A673 (cell line): Measurements from ENCODE around the gene FOXO3. TPM values are rescaled to one million over a fixed set of nuclear protein-coding genes. Genes with fewer than 3 reads are reported as not detected.

Source experiments
- BruUV-seq: library from RNA; stranded (reverse); fragments of 400-500 nt; replicated peaks from 2 replicates; lab custom pipeline; 2021; lab: Mats Ljungman, UMichigan
- CTCF ChIA-PET: fragments of 300-600 bp; sonication (Branson Sonifier 250); formaldehyde crosslinking; loops from one replicate; lab custom pipeline; 2022; ENCODE audit warnings: antibody characterized with exemption; lab: Charles Lee
- POLR2A ChIA-PET: fragments of 300-600 bp; sonication (Branson Sonifier 250); formaldehyde crosslinking; loops from one replicate; lab custom pipeline; 2022; ENCODE audit warnings: antibody characterized with exemption; ENCODE audit not compliant: low non-redundant PET; lab: Charles Lee
- DNase-seq: peaks from one replicate; pipeline ENCODE4 v3.0.0-alpha.2; 2015; ENCODE audit warnings: low spot score
- H3K27ac ChIP-seq: fragments of 200-600 bp; sonication (generic); 2 replicates; pipeline ENCODE4 v1.5.1; 2016; ENCODE audit warnings: mixed run types, low read depth, mild to moderate bottlenecking, mixed read lengths, antibody characterized with exemption, low read length; ENCODE audit not compliant: poor library complexity, severe bottlenecking
- H3K27me3 ChIP-seq: fragments of 200-600 bp; sonication (generic); replicated peaks from 2 replicates; pipeline ENCODE4 v1.6.1; 2017; ENCODE audit warnings: mixed run types, low read depth, mild to moderate bottlenecking, mixed read lengths, antibody characterized with exemption, low read length; ENCODE audit not compliant: insufficient read depth, poor library complexity
- H3K36me3 ChIP-seq: fragments of 200-600 bp; sonication (generic); 2 replicates; pipeline ENCODE4 v1.6.1; 2016; ENCODE audit warnings: mixed run types, mild to moderate bottlenecking, mixed read lengths, antibody characterized with exemption, low read length; ENCODE audit not compliant: insufficient read depth, poor library complexity, severe bottlenecking
- H3K4me1 ChIP-seq: fragments of 200-600 bp; sonication (generic); 2 replicates; pipeline ENCODE4 v1.6.1; 2017; ENCODE audit warnings: mixed run types, mild to moderate bottlenecking, mixed read lengths, antibody characterized with exemption, low read length; ENCODE audit not compliant: insufficient read depth, poor library complexity, severe bottlenecking
- H3K4me3 ChIP-seq: fragments of 200-600 bp; sonication (generic); 2 replicates; pipeline ENCODE4 v1.5.1; 2016; ENCODE audit warnings: low read depth, mixed run types, mild to moderate bottlenecking, mixed read lengths, low read length; ENCODE audit not compliant: poor library complexity, severe bottlenecking
- H3K9me3 ChIP-seq: fragments of 200-600 bp; sonication (generic); 2 replicates; pipeline ENCODE4 v1.6.1; 2016; ENCODE audit warnings: mixed run types, low read depth, mild to moderate bottlenecking, mixed read lengths, antibody characterized with exemption, low read length; ENCODE audit not compliant: poor library complexity, severe bottlenecking
- EZH2 ChIP-seq: fragments of 200-600 bp; sonication (generic); IDR thresholded peaks from 2 replicates; pipeline ENCODE4 v1.6.1; 2017; ENCODE audit warnings: borderline replicate concordance, low read depth, mild to moderate bottlenecking, mixed read lengths, antibody characterized with exemption, low read length; ENCODE audit not compliant: poor library complexity, severe bottlenecking
- intact Hi-C: fragments of 100-400 bp; cut with micrococcal nuclease; formaldehyde crosslinking; loops from one replicate; pipeline ENCODE4 v1.10.0; 2022; ENCODE audit not compliant: unreplicated experiment
- total RNA-seq: library from RNA; stranded (reverse); gene quantifications from 2 replicates; pipeline ENCODE4 v1.2.3, GENCODE V29; 2021
- TF ChIP-seq, protein P1 (sequence below): fragments of 300-800, 200-600 bp; sonication (generic); conservative IDR thresholded peaks from 2 replicates; pipeline ENCODE4 v1.5.1; 2017; ENCODE audit warnings: low read depth, mild to moderate bottlenecking, antibody characterized with exemption, low read length, moderate library complexity, mixed read lengths

Gene FOXO3
- total RNA-seq, 1 experiment from 2014 or later = 16.8 TPM

DNA sequence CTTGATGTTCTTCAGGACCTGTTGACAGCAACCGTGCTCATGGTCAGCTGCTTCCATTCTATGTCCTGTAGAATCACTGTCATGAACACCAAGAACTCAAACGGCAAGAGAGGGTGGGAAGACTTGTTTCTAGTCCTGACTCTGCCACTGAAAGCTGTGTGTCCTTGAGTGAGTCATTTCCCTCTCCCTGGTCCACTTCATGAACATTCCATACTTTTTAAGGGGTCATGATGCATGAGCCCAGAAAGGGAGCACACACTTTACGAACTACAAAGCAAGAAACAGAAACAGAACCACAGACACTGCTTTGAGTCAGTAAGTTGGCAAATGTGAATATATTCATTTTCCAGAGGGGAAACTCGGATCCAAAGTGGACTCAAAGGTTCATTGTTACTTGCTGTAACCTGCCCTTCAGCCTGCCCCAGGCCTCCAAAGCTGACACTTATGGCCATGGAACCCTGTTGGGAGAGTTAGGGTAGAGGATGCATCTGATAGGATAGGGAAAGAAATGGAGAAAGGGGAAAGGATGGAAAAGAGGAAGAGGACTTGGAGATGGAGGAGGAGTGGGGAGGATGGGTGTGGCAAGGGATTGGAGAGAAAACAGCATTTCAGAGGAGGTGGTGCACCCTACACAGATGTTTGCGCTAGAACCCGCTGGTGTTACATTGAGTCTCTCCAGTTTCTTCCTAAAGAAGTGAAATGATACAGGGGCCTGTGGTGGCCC, 129.8 kb downstream of the FOXO3 start:
- H3K4me1 ChIP-seq = no peaks in the 10 kb centered on the region
- no TSS peak for BruUV-seq
- H3K9me3 ChIP-seq = no peaks in the 10 kb centered on the region
- ChIA-PET POLR2A (no interaction called here), CTCF (no interaction called here)
- no peak overlapping the region for H3K27ac ChIP-seq
- H3K4me3 ChIP-seq = no peak overlapping the region
- no peak for DNase-seq
- no peaks in the 10 kb centered on the region for H3K27me3 ChIP-seq
- H3K36me3 ChIP-seq = no peaks in the 10 kb centered on the region
- intact Hi-C loops = no loop called here
- no peak for TF ChIP-seq EZH2
- TF ChIP-seq, protein P1, sequence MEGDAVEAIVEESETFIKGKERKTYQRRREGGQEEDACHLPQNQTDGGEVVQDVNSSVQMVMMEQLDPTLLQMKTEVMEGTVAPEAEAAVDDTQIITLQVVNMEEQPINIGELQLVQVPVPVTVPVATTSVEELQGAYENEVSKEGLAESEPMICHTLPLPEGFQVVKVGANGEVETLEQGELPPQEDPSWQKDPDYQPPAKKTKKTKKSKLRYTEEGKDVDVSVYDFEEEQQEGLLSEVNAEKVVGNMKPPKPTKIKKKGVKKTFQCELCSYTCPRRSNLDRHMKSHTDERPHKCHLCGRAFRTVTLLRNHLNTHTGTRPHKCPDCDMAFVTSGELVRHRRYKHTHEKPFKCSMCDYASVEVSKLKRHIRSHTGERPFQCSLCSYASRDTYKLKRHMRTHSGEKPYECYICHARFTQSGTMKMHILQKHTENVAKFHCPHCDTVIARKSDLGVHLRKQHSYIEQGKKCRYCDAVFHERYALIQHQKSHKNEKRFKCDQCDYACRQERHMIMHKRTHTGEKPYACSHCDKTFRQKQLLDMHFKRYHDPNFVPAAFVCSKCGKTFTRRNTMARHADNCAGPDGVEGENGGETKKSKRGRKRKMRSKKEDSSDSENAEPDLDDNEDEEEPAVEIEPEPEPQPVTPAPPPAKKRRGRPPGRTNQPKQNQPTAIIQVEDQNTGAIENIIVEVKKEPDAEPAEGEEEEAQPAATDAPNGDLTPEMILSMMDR = no peak

DNA sequence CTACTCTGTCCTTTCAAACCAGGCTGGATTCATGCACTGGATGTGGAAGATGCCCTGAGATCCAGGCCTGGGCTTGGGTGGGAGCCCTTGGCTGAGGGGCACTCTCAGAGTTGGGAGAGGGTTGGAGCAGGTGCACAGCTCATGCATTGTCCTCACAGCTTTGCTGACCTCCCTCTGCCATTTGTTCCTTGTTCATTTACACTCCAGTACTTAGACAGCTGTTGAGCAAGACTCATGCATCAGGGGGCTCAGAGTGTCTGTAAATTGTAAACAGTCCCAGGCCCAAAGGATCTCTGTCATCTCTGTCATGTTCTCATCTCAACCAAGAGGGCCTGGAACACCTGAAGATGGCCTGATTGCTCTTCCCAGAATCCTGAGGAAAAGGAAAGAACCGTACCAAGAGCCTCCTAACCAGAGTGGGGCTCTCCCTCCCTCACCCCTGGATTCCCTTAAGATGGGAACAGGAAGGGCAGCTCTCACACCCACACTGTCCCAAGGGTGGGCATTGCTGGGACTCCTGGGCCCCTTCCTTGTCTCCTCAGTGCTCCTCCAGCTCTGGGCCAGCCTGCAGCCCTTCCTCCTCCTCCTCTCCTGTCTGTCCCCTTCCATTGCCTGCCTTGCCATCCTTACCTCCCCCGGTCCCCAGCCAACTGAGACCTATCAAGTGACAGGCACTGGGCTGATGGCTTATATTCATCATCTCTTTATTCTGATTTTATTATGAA, 132.9 kb downstream of the FOXO3 start:
- no peaks in the 10 kb centered on the region for H3K9me3 ChIP-seq
- POLR2A ChIA-PET = no interaction called here

DNA sequence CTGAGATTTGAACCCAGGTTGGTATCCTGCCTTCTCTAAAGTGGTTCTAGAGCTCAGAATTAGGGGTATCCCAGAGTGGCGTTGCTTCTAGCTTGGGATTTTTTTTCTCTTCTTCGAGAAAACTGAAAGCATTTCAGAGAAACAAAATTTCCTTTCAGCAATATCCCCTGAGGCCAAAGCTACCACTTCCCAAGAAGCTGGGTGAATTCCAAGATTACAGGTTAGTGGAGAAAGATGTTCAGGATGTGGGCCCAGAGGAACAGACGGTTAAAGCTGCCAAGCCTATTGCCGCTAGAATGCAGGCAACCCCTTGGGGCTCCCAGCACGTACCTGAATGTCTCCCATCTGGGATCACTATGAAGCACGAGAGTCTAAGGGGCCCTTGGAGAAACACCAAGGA, 134.1 kb downstream of the FOXO3 start:
- H3K9me3 ChIP-seq = no peaks in the 10 kb centered on the region
- intact Hi-C loops = no loop called here
- ChIA-PET CTCF (no interaction called here), POLR2A (no interaction called here)
- no TSS peak for BruUV-seq
- H3K27me3 ChIP-seq = no peaks in the 10 kb centered on the region
- no peak overlapping the region for H3K27ac ChIP-seq
- H3K36me3 ChIP-seq = no peaks in the 10 kb centered on the region
- H3K4me1 ChIP-seq = peaks cover 9% of the 10 kb centered on the region
- H3K4me3 ChIP-seq = no peak overlapping the region
- TF ChIP-seq, protein P1 = no peak
- no peak for TF ChIP-seq EZH2
- DNase-seq = no peak

More for the DNA sequence above, 132.9 kb downstream of the FOXO3 start:
- CTCF ChIA-PET = no interaction called here
- intact Hi-C loops = no loop called here
- no peak for DNase-seq
- no peak overlapping the region for H3K27ac ChIP-seq
- TF ChIP-seq EZH2 = no peak
- TF ChIP-seq, protein P1 = no peak
- no peaks in the 10 kb centered on the region for H3K27me3 ChIP-seq
- H3K4me1 ChIP-seq = no peaks in the 10 kb centered on the region
- H3K36me3 ChIP-seq = no peaks in the 10 kb centered on the region
- no TSS peak for BruUV-seq
- no peak overlapping the region for H3K4me3 ChIP-seq
